Fibroblast of lung (primary cell): ENCODE results near the gene NCAM2. TPM values are rescaled to one million over a fixed set of nuclear protein-coding genes. Genes with fewer than 3 reads are reported as not detected.

Experiments used
- DNase-seq, 2 donors: peaks; one replicate each; pipeline versions ENCODE4 v3.0.0 to v3.0.0-alpha.2; 2010; ENCODE audit warnings: low read depth in 2 of 2
- H2AFZ ChIP-seq: 2 replicates; pipeline ENCODE4 v1.5.1; 2012; ENCODE audit warnings: low read length, control low read depth, inconsistent platforms
- H3K27ac ChIP-seq: 2 replicates; pipeline ENCODE4 v1.5.1; 2011; ENCODE audit warnings: low read length, control low read depth; ENCODE audit not compliant: insufficient read depth
- H3K27me3 ChIP-seq: 2 replicates; pipeline ENCODE4 v1.5.1; 2011; ENCODE audit warnings: mild to moderate bottlenecking, low read length; ENCODE audit not compliant: control insufficient read depth, insufficient read depth
- H3K36me3 ChIP-seq: 2 replicates; pipeline ENCODE4 v1.5.1; 2011; ENCODE audit warnings: low read length; ENCODE audit not compliant: control insufficient read depth, insufficient read depth
- H3K4me1 ChIP-seq: 2 replicates; pipeline ENCODE4 v1.5.1; 2011; ENCODE audit warnings: low read length; ENCODE audit not compliant: control insufficient read depth, insufficient read depth; ENCODE audit errors: extremely low read depth
- H3K4me2 ChIP-seq: 2 replicates; pipeline ENCODE4 v1.5.1; 2011; ENCODE audit warnings: low read length, control low read depth; ENCODE audit not compliant: insufficient read depth; ENCODE audit errors: extremely low read depth
- H3K4me3 ChIP-seq, 4 experiments: fragments of 200-600 bp in 1 of 4; sonication (generic) in 1 of 4; replicated peaks in 1 of 4; 2 replicates each; pipeline ENCODE4 v1.5.1; 2011 to 2016; ENCODE audit warnings: low read length in 4 of 4, low read depth in 3 of 4, mild to moderate bottlenecking in 3 of 4, control low read depth in 2 of 4, inconsistent platforms in 1 of 4, mixed read lengths in 1 of 4; ENCODE audit not compliant: insufficient read depth in 1 of 4; ENCODE audit errors: control extremely low read depth in 1 of 4
- H3K79me2 ChIP-seq: 2 replicates; pipeline ENCODE4 v1.5.1; 2012; ENCODE audit warnings: mild to moderate bottlenecking, low read length, inconsistent platforms; ENCODE audit not compliant: control insufficient read depth, insufficient read depth
- H3K9ac ChIP-seq: 2 replicates; pipeline ENCODE4 v1.5.1; 2011; ENCODE audit warnings: mild to moderate bottlenecking, low read length, control low read depth; ENCODE audit not compliant: insufficient read depth
- H3K9me3 ChIP-seq: 2 replicates; pipeline ENCODE4 v1.5.1; 2012; ENCODE audit warnings: low read depth, low read length; ENCODE audit not compliant: control insufficient read depth, insufficient read depth
- H4K20me1 ChIP-seq: 2 replicates; pipeline ENCODE4 v1.5.1; 2011; ENCODE audit warnings: low read length; ENCODE audit not compliant: control insufficient read depth, insufficient read depth; ENCODE audit errors: extremely low read depth
- CTCF ChIP-seq, 2 donors: IDR thresholded peaks in 1 of 2; conservative IDR thresholded peaks in 1 of 2; 1 replicate in 1 of 2; 2 replicates in 1 of 2; pipeline ENCODE4 v1.5.1; 2011 to 2012; ENCODE audit warnings: low read length in 2 of 2, control low read depth in 1 of 2, inconsistent platforms in 1 of 2, low read depth in 1 of 2, mild to moderate bottlenecking in 1 of 2
- EZH2 ChIP-seq: IDR thresholded peaks from 2 replicates; pipeline ENCODE4 v1.5.1; 2012; ENCODE audit warnings: low read length, control low read depth, mild to moderate bottlenecking; ENCODE audit errors: missing control alignments
- polyA plus RNA-seq, 2 donors: library from polyadenylated mRNA; depleted of rRNA in 1 of 2; stranded (reverse) in 1 of 2; unstranded in 1 of 2; fragments of >200 nt; gene quantifications; 2 replicates each; pipeline ENCODE4 v1.2.1, GENCODE V29; 2011 to 2012; ENCODE audit warnings: missing spikeins in 1 of 2
- total RNA-seq: library from RNA; depleted of rRNA; stranded (reverse); fragments of >200 nt; gene quantifications from 2 replicates; pipeline ENCODE4 v1.2.1, GENCODE V29; 2014

The NCAM2 gene
- total and polyA plus RNA-seq, 2 donors (not counting 1 experiment from before 2014, with no cell fraction given), result 5.6 to 11.1 TPM

DNA sequence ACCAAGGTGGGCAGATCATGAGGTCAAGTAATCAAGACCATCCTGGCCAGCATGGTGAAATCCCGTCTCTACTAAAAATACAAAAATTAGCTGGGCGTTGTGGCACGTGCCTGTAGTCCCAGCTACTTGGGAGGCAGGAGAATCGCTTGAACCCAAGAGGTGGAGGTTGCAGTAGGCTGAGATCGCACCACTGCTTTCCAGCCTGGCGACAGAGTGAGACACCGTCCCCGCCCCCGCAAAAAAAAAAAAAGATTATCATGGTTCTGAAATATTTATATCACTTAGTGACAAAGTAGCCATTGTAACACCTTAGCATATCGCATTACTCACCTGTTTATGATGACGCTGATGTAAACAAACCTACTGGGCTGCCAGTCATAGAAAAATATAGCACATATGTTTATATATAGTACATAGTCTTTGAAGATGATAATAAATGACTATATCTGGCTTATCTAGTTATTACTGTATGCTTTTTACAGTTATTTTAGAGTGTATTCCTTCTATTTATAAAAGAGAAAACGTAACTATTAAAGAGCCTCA lies 160.2 kb downstream of the NCAM2 start:
- no peak for DNase-seq
- no peaks in the 10 kb centered on the region for H3K79me2 ChIP-seq

DNA sequence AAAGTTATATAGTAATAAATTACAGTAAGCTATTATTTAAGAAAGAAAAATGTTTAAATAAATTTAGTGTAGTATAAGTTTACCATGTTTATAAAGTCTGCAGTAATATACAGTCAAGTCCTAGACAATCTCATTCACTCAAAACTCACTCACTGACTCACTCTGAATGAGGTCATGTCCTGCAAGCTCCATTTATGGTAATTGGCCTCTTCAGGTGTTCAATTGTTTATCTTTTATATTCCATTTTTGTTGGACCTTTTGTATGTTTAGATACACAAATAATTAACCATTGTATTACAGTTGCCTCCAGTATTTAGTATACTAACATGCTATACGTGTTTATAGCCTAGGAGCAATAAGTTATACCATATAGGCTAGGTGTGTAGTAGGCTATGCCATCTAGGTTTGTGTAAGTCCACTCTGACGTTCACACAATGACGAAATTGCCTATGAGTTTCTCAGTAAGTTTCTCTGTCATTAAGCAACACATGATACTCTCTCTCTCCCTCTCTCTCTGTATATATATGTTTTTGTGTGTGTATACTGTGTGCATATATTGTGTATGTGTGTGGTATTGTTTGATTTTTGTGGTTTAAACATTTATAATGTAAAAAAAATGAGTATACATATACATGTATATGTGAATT lies 161.2 kb downstream of the NCAM2 start:
- Histone ChIP-seq H3K27me3 (no peaks in the 10 kb centered on the region), H3K9ac (no peak overlapping the region), H3K79me2 (no peaks in the 10 kb centered on the region), H3K4me2 (no peak overlapping the region), H3K4me3 (no peak overlapping the region), H3K9me3 (no peaks in the 10 kb centered on the region), H3K27ac (no peak overlapping the region), H3K36me3 (no peaks in the 10 kb centered on the region), H2AFZ (no peak overlapping the region), H3K4me1 (no peaks in the 10 kb centered on the region), H4K20me1 (no peaks in the 10 kb centered on the region)
- peak; percentile 12 to 29 for DNase-seq
- TF ChIP-seq EZH2 (no peak), CTCF (conservative IDR thresholded peaks at IDR 0.05 in 1 of 2, IDR thresholded peaks at IDR 0.05 in 1 of 2; ENCODE audit: low read depth in 1 of 2, low read length in 2 of 2) (no peak)

More for the DNA sequence above, 160.2 kb downstream of the NCAM2 start:
- H3K9ac ChIP-seq, result no peak overlapping the region
- H3K27me3 ChIP-seq, result no peaks in the 10 kb centered on the region
- H3K9me3 ChIP-seq, result no peaks in the 10 kb centered on the region
- H2AFZ ChIP-seq, result no peak overlapping the region
- no peak overlapping the region for H3K4me2 ChIP-seq
- no peaks in the 10 kb centered on the region for H4K20me1 ChIP-seq
- H3K27ac ChIP-seq, result no peak overlapping the region
- TF ChIP-seq CTCF (conservative IDR thresholded peaks at IDR 0.05 in 1 of 2, IDR thresholded peaks at IDR 0.05 in 1 of 2; ENCODE audit: low read depth in 1 of 2, low read length in 2 of 2) (no peak), EZH2 (no peak)
- H3K4me3 ChIP-seq, result no peak overlapping the region
- no peaks in the 10 kb centered on the region for H3K4me1 ChIP-seq
- no peaks in the 10 kb centered on the region for H3K36me3 ChIP-seq

- H3K79me2 ChIP-seq, result no peaks in the 10 kb centered on the region
- H3K9me3 ChIP-seq, result no peaks in the 10 kb centered on the region
- no peak overlapping the region for H3K4me3 ChIP-seq
- DNase-seq, result no peak
- no peak overlapping the region for H3K9ac ChIP-seq
- H3K27me3 ChIP-seq, result no peaks in the 10 kb centered on the region
- peaks cover 3% of the 10 kb centered on the region for H3K4me1 ChIP-seq
- TF ChIP-seq EZH2 (no peak), CTCF (conservative IDR thresholded peaks at IDR 0.05 in 1 of 2, IDR thresholded peaks at IDR 0.05 in 1 of 2; ENCODE audit: low read depth in 1 of 2, low read length in 2 of 2) (no peak)
- H3K36me3 ChIP-seq, result no peaks in the 10 kb centered on the region
- H2AFZ ChIP-seq, result no peak overlapping the region
- no peak overlapping the region for H3K27ac ChIP-seq
- no peaks in the 10 kb centered on the region for H4K20me1 ChIP-seq
- no peak overlapping the region for H3K4me2 ChIP-seq
Observed at GRCh38 chr21:21162786-21163185, 164.6 kb downstream of the NCAM2 start.
